ENCODE measurements around the gene ARHGAP15.

The ARHGAP15 gene

DNA sequence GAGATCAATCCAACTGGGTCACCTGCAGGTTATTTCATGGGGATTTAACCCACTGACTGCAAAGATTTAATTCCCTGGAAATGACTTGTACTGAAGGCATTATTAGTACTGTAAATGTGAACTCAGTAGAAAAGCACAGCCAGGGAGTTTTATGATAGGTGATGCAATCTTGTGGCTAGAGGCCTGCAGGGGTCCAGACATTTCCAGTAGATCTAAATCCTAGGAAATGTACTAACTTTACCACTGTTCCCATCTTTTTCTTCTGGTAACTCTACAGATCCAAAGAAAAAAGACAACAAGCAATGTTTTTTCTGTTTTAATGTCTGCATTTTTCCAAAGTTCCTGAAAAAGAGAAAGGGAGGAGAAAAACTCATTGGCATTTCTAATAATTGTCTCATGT, 500.1 kb downstream of the ARHGAP15 start:
- TF ChIP-seq CEBPB (IDR thresholded peaks at IDR 0.05) (peak; percentile 59; the same call in 1 of the 2 replicates), EGR1 (IDR thresholded peaks at IDR 0.05) (no peak), YY1 (IDR thresholded peaks at IDR 0.05; ENCODE audit: low read depth) (no peak), TEAD4 (IDR thresholded peaks at IDR 0.05) (no peak), TCF12 (IDR thresholded peaks at IDR 0.05; ENCODE audit: low read depth) (no peak)

DNA sequence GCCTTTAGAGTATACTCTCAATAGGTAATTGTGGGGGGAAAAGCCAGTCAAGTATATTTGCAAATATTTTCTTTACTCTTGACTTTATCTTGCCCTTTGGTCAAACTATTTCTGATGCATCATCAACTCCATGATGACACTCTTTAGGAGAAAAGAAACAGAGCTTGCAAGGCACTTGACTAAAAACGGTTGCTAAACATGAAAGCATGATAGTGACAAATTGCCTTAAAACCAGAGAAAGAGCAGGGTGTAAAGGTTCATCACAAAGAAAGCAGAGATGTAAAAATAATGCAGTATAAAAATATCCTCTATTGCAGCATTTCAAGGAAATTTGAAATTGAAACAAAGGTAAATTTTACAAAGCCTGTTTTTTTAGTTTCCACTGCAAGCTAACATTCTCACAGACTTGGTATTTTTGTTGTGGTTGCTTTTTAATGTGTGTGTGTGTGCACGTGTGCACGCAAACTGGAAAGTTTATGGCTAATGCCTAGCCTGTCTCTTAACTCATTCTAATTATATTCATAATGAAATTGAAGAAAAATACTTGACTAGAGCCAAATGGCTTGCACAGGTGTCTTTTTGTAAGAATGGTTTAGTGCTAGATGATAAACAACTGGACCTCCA, 503.6 kb downstream of the ARHGAP15 start:
- TF ChIP-seq, protein P1, sequence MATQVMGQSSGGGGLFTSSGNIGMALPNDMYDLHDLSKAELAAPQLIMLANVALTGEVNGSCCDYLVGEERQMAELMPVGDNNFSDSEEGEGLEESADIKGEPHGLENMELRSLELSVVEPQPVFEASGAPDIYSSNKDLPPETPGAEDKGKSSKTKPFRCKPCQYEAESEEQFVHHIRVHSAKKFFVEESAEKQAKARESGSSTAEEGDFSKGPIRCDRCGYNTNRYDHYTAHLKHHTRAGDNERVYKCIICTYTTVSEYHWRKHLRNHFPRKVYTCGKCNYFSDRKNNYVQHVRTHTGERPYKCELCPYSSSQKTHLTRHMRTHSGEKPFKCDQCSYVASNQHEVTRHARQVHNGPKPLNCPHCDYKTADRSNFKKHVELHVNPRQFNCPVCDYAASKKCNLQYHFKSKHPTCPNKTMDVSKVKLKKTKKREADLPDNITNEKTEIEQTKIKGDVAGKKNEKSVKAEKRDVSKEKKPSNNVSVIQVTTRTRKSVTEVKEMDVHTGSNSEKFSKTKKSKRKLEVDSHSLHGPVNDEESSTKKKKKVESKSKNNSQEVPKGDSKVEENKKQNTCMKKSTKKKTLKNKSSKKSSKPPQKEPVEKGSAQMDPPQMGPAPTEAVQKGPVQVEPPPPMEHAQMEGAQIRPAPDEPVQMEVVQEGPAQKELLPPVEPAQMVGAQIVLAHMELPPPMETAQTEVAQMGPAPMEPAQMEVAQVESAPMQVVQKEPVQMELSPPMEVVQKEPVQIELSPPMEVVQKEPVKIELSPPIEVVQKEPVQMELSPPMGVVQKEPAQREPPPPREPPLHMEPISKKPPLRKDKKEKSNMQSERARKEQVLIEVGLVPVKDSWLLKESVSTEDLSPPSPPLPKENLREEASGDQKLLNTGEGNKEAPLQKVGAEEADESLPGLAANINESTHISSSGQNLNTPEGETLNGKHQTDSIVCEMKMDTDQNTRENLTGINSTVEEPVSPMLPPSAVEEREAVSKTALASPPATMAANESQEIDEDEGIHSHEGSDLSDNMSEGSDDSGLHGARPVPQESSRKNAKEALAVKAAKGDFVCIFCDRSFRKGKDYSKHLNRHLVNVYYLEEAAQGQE (IDR thresholded peaks at IDR 0.05; ENCODE audit: low read depth), result no peak
- TF ChIP-seq NFIC (IDR thresholded peaks at IDR 0.05), result no peak
- no peak for TF ChIP-seq EGR1 (IDR thresholded peaks at IDR 0.05)
- no peak for TF ChIP-seq CEBPB (IDR thresholded peaks at IDR 0.05)
- TF ChIP-seq TCF12 (IDR thresholded peaks at IDR 0.05; ENCODE audit: low read depth), result no peak
- no peak for TF ChIP-seq FOXM1 (IDR thresholded peaks at IDR 0.05; ENCODE audit: borderline replicate concordance, low read depth)
- TF ChIP-seq ZBTB7A (IDR thresholded peaks at IDR 0.05; ENCODE audit: low read depth), result no peak

DNA sequence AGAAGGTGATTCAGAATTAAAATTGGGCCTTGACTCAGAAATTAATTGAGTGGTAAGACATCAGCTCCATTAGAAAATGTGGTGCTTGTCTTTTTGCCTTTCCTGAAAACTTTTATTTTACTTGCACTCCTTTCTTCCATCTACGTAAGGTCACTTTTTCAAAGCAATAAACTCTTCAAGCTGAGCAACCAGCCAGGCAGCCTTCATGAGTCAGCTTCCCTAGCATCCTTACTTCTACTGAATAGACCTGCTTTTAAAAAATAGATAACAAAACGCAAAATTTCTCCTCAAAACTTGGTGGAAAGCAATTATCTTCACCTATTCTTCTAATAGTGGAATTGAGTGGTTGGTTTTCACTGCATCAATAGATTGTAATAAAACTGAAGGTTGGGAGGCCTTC, 504.2 kb downstream of the ARHGAP15 start:
- no peak for TF ChIP-seq TAF1 (IDR thresholded peaks at IDR 0.05; ENCODE audit: low read depth)
- TF ChIP-seq RAD21 (IDR thresholded peaks at IDR 0.05; ENCODE audit: low read depth), result no peak
- no peak for TF ChIP-seq EP300 (IDR thresholded peaks at IDR 0.05; ENCODE audit: borderline replicate concordance)
- TF ChIP-seq FOXM1 (IDR thresholded peaks at IDR 0.05; ENCODE audit: borderline replicate concordance, low read depth), result no peak
- TF ChIP-seq TEAD4 (IDR thresholded peaks at IDR 0.05), result no peak
- no peak for TF ChIP-seq ZBTB7A (IDR thresholded peaks at IDR 0.05; ENCODE audit: low read depth)

DNA sequence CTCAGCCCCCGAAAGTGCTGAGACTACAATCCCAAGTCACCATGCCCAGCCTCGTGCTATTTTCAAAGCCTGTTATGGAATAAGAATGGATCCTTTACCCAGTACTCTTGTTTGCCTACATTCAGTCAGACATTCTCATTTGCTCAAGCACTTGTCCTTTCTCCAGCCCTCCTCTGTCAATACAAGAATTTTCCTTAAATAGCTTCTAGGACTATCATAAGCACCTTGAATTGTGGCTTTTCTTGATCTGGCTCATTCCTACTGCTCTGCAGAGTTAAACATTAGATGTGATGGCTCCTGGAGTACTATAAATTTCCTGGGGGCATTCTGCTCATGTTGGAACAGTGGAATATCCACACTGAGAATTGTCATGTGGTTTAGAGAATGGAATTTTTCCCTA, 506.1 kb downstream of the ARHGAP15 start:
- no peak for TF ChIP-seq EGR1 (IDR thresholded peaks at IDR 0.05)
- no peak for TF ChIP-seq TCF12 (IDR thresholded peaks at IDR 0.05; ENCODE audit: low read depth)
- no peak for TF ChIP-seq NFIC (IDR thresholded peaks at IDR 0.05)
- no peak for TF ChIP-seq YY1 (IDR thresholded peaks at IDR 0.05; ENCODE audit: low read depth)
- TF ChIP-seq, protein P2, sequence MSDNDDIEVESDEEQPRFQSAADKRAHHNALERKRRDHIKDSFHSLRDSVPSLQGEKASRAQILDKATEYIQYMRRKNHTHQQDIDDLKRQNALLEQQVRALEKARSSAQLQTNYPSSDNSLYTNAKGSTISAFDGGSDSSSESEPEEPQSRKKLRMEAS (IDR thresholded peaks at IDR 0.05), result no peak
- no peak for TF ChIP-seq CREB1 (IDR thresholded peaks at IDR 0.05; ENCODE audit: low read depth)

DNA sequence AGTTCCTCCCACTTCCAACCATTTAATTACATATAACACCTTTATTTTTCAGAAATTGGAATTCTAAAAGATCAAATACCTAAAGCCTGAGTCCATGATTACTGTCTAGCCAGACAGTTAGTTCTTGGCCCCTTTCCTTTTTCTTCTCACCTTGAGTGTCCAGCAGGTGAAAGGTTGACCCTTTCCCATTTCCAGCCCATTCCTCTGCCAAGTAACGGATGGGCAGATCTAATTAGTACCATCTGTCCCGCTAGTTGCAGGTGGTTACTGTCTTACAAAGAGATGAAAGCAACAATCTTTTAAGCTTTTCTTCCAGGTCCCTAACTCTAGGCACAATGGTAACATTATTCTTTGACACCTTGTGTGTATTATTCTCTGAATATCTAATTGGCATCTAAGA, 506.7 kb downstream of the ARHGAP15 start:
- TF ChIP-seq YY1 (IDR thresholded peaks at IDR 0.05; ENCODE audit: low read depth), result no peak
- TF ChIP-seq TCF12 (IDR thresholded peaks at IDR 0.05; ENCODE audit: low read depth), result no peak
- TF ChIP-seq, protein P3, sequence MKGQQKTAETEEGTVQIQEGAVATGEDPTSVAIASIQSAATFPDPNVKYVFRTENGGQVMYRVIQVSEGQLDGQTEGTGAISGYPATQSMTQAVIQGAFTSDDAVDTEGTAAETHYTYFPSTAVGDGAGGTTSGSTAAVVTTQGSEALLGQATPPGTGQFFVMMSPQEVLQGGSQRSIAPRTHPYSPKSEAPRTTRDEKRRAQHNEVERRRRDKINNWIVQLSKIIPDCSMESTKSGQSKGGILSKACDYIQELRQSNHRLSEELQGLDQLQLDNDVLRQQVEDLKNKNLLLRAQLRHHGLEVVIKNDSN (IDR thresholded peaks at IDR 0.05), result no peak
- TF ChIP-seq NFIC (IDR thresholded peaks at IDR 0.05), result no peak
- TF ChIP-seq CREB1 (IDR thresholded peaks at IDR 0.05; ENCODE audit: low read depth), result no peak
- TF ChIP-seq TAF1 (IDR thresholded peaks at IDR 0.05; ENCODE audit: low read depth), result no peak
- no peak for TF ChIP-seq ZBTB7A (IDR thresholded peaks at IDR 0.05; ENCODE audit: low read depth)
- no peak for TF ChIP-seq RAD21 (IDR thresholded peaks at IDR 0.05; ENCODE audit: low read depth)
- TF ChIP-seq, protein P1 (IDR thresholded peaks at IDR 0.05; ENCODE audit: low read depth), result no peak
- no peak for TF ChIP-seq EGR1 (IDR thresholded peaks at IDR 0.05)

DNA sequence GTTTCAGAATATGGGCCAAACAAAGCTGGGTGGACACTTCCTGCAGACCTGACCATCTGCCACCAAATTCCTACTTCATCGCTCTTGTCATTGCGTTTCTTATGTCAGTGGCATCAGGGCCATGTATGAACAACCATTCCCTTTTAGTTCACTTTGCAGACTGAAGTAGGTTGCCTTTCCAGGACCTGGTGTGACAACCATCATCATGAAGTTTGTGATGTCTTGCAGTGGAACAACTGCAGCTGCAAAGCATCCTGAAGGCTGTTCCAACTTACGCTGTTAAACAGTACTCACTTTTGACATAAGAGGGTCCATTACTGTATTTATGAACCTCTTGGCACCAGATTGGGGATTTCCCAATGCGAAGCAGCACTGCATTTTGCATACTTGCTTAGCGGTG, 511.6 kb downstream of the ARHGAP15 start:
- TF ChIP-seq TAF1 (IDR thresholded peaks at IDR 0.05; ENCODE audit: low read depth), result no peak
- no peak for TF ChIP-seq FOXM1 (IDR thresholded peaks at IDR 0.05; ENCODE audit: borderline replicate concordance, low read depth)
- TF ChIP-seq, protein P2 (IDR thresholded peaks at IDR 0.05), result no peak
- no peak for TF ChIP-seq ZBTB7A (IDR thresholded peaks at IDR 0.05; ENCODE audit: low read depth)

DNA sequence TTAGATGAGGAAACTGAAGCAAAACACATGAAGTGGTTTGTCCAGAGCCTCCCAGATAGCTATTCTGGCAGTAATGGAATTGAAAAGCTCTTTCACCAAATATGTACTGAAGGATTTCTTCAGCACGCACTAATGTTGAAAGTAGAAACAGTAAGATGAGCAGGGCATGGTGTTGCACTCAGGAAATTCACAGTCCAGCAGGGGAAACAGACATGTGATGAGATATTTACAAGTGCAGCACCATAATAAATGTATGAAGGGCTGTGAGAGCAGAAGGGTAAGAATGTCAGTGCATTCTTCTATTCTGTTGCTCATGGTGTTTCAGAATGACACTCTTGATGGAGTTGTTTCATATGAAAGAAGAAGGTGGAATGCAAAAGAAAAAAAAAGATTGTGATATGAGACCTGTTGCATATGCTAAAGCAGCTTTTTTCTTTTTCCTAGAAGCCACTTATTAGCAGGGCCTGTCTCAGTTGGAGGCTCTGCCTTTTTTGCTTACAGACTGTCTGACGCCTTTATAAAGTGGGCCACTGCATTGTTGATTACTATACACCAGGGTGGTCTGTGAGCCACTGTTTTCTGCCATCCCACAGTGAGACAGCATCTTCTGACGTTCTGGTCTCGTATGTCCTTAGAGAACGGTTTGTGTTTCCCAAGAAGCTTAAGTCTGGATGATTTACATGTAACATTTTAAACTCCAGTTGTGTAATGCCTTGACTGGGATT, 516.9 kb downstream of the ARHGAP15 start:
- TF ChIP-seq ZBTB7A (IDR thresholded peaks at IDR 0.05; ENCODE audit: low read depth) (no peak), TCF12 (IDR thresholded peaks at IDR 0.05; ENCODE audit: low read depth) (no peak), CEBPB (IDR thresholded peaks at IDR 0.05) (no peak), CREB1 (IDR thresholded peaks at IDR 0.05; ENCODE audit: low read depth) (no peak), EGR1 (IDR thresholded peaks at IDR 0.05) (no peak), FOXM1 (IDR thresholded peaks at IDR 0.05; ENCODE audit: borderline replicate concordance, low read depth) (no peak), YY1 (IDR thresholded peaks at IDR 0.05; ENCODE audit: low read depth) (no peak)
- TF ChIP-seq, protein P2 (IDR thresholded peaks at IDR 0.05), result no peak

All from Ishikawa (cell line).